RPMI8226 (cell line): ENCODE results near the gene RTF1.
A peak's percentile ranks its signal among the peaks of the same experiment; 100 is the strongest.
"Not testable (repeated sequence)": the region's sequence is repeated elsewhere in the genome, so short reads cannot be mapped to it uniquely, and the experiment has no call there.

ENCODE experiments used
- DNase-seq: peaks from one replicate; pipeline ENCODE4 v3.0.0-alpha.2; 2015

The RTF1 gene

GRCh38 chr15:41438206-41438605 is 21.3 kb downstream of the RTF1 start:
- no peak for DNase-seq

- not testable (repeated sequence) for DNase-seq
Observed at GRCh38 chr15:41438745-41439144, 21.9 kb downstream of the RTF1 start.

DNA sequence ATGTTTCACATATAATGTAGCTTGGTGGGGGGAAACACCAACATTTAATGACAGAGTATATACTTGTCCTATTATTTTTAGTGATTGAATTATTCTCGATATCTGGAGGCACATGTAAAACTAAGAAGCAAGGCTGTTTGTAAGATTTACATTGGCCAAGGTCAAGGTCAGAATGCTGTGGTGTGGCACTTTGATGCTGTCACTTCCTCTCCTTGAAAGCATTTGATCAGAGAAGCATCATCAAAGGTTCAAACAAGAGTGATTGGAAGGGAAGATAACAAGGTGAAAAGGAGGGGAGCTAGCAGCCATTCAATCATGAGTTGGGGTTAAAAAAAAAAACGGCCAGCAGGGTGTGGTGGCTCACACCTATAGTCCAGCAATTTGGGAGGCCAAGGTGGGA is 26.4 kb downstream of the RTF1 start:
- DNase-seq, result no peak

GRCh38 chr15:41445399-41445798 is 28.5 kb downstream of the RTF1 start:
- DNase-seq, result no peak

DNA sequence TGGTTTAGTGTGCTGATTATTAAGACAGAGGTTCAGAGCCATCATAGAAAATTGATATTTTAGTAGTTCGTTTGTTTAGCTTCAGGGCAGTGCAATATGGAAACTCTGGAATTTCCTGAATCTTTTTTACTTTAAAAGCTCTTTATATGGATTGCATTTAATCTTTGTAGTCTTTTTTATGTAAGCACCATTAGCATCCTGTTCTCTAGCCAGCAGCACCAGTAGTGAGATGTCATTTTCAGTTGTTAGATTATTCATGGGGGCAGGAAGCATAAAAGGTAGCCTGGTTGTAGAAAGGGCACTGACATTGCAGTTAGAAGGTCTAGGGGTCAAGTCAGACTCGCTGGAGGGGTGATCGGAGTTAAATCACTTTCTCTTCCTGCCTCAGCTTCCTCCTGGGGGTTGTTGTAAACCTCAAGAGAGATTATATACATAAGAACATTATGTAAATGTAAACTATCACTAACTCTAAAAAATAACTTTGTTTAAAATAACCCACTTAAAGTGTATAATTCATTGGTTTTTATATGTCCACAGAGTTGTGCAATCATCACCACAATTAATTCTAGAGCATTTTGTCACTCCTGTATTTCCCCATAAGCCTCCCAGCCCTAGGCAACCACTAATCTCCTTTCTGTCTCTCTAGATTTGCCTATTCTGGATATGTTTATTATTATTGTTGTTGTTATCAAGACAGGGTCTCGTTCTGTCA is 45.3 kb downstream of the RTF1 start:
- no peak for DNase-seq

DNA sequence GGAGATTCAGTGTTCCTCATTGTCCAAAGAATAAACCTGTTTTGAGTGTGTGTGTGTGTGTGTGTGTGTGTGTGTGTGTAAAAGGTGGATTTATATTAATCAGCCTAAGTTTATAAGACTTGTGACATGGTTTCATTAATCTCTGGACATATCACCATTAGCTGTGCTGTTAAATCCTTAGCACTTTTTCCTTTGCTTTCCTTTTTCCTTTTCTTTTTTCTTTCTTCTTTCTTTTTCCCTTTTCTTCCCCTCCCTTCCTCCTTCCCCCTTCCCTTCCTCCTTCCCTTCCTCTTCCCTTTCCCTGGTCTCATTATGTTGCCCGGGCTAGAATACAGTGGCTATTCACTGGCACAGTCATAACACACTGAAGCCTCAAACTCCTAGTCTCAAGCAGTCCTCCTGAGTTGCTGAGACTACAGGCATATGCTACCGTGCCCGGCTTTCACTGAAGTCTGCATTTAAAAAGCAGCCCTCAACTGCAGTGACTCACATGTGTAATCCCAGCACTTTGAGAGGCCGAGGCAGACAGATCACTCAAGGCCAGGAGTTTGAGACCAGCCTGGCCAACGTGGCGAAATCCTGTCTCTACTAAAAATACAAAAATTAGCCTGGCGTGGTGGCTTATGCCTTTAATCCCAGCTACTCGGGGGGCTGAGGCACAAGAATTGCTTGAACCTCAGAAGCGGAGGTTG is 48.1 kb downstream of the RTF1 start:
- DNase-seq, result no peak

GRCh38 chr15:41465822-41466421 is 49.0 kb downstream of the RTF1 start:
- peak; percentile 45 for DNase-seq

DNA sequence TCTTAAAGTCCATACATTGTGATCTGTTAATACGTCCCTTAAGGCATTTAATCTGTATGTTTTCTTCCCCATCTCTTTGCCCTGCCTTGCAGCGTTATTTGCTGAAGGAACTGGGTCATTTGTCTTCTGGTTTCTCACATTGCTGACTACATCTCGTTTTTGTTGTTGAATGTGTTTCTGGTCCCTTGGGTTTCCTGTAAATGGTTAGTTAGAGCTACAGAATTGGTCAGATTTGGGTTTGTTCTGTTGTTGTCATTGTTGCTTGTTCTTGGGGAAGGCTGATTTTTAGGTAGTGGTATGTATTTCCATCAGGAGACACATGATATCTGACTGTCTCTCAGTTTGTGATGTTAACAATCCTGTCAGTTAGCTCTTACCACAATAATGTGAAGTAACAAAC is 49.8 kb downstream of the RTF1 start:
- DNase-seq, result no peak

DNA sequence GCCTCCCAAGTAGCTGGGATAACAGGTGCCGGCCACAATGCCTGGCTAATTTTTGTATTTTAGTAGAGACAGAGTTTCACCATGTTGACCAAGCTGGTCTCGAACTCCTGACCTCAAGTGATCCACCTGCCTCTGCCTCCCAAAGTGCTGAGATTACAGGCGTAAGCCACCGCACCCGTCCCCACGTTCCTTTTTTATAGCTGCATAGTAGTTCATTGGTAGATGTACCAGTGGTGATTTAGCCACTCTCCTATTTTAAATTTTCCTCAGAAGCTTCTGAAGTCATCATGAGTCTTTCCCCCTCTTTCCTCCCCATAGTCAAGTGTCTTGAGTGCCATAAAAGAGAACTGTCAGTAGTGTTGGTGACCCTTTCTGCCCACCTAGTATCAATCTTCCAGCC is 52.7 kb downstream of the RTF1 start:
- not testable (repeated sequence) for DNase-seq

DNA sequence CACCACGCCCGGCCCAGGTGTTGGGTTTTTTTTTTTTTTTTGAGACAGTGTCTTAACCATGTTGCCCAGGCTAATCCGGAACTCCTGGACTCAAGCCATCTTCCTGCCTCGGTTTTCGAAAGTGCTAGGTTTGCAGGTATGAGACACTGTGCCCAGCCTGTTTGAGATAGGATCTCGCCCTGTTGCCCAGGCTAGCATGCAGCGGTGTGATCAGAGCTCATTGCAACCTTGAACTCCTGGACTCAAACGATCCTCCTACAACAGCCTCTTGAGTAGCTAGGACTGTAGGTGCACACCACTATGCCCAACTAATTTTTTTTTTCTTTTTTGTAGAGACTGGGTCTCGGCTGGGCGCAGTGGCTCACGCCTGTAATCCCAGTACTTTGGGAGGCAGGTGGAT is 56.5 kb downstream of the RTF1 start:
- no peak for DNase-seq

GRCh38 chr15:41474436-41474835 is 57.5 kb downstream of the RTF1 start:
- no peak for DNase-seq

DNA sequence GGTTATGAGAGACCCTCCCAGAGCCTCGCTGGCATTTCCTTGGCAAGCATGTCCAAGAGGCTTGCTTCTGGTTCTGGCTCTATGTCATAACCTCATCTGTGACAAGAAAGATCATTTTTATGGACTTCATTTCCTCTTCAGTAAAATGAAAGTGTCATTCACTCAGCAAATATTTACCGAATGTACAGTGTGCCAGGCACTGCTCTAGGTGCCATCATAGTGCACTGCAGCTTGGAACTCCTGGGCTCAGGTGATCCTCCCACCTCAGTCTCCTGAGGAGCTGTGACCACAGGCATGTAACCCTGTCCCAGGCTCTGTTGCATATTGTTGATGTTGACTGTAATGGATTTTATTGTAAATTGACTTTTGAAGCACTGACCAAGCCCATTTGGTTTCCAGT is 58.0 kb downstream of the RTF1 start:
- DNase-seq, result no peak

- no peak for DNase-seq
Observed at GRCh38 chr15:41476416-41477048, 59.6 kb downstream of the RTF1 start.

DNA sequence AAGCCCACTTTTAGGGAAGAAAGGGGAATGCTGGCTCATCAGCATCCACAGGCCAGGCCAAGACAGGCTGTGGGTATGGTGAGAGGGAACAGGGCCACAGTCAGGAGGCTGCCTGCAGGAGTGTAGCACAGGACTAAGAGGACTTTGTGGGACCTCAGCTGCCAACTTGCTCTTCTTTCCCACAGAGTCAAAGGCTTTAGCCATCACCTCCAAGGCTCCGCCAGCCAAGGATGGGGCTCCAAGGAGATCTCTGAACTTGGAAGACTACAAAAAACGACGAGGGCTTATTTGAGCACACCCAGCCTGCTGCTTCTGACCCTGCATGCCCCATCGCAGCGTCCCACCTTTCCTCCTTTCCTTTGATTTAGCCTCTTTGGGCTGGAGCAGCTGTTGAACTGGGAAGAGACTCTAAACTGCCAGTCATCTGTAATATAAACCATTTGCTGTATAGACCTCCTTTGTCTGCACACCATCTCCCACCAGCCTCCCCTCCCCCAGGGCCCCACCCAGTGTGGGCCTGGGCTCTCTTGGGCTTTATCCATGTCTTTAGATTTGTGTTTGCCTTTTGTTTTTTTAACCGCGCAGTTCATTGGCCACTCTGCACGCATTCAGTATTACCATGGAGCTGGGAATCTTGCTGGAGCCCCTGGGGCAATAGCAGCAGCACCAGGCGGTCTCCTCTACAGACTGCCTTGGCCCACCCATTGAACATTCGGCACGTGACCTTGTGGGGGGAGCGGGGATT is 63.7 kb downstream of the RTF1 start:
- DNase-seq, result no peak

- no peak for DNase-seq
Observed at GRCh38 chr15:41482110-41482877, 65.4 kb downstream of the RTF1 start.

DNA sequence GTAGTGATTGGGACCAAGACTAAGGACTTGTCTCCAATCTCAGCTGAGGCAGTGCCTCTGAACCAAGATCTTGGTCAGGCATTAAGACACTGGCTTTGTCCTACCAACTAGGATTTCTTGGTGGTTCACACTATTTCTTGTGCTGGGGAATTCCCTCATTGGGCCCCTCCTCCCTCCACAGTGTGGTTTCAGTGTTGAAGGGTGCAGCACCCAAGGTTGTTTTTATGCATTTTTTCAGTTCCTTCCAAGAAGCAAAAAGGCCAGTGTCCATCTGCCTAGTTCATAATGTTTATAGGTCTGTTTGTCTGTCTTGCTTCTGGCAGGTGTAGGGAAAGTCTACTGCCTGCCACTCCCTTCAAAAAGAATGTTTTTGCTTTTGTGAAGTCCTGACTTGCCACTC is 66.2 kb downstream of the RTF1 start:
- DNase-seq, result peak; percentile 42

- DNase-seq, result peak; percentile 43
Observed at GRCh38 chr15:41483519-41483918, 66.6 kb downstream of the RTF1 start.

DNA sequence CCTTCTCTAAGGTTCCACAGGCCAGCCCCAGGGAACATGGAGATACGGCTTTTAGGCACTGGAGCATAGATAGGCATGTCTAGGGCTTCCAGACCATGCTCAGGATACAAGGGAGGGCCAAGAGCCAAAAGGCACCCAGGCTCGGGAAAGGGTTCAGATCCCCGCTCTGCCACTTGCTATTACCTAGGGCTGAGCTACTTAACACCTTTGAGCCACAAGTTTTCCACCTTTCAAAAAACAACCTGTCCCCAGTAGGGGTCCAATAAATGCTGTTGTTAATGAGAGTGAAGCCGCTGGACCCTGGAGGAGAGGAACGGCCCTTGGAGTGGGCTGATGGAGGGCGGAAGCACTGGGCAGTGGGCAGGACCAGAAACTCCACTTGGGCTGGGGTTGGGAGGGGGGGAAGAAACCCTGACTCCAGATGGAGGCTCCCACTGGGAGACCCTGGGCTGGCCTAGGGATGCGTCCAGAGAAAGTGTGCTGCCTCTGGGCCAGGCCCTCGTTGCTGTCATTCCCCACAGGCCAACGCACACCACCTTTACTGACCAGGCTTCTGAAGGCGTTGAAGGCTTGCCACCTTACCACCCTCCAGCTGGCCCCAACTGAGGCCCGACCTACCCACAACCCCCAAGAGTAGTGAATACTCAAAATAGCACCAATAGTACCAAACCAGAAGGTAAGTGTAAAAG is 68.2 kb downstream of the RTF1 start:
- no peak for DNase-seq

DNA sequence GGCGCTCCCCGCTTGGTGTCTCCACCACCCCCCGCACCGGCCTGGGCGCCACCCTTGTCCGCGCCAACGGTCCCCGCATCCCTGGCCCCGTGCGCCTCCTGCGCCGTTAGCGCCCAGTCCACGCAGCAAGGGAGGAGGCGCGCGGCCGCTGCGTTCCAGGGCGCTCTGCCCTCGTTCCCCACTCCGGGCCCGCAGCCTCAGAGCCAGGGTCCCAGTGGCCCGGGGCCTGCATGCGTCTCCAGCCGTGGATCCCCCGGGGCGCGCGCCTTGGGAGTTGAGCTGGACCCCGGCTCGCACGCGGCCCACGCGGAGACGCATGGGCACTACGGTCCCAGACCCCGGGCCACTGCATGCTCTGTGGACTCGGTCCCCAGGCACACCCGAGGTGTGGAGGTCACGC is 69.4 kb downstream of the RTF1 start:
- no peak for DNase-seq

- DNase-seq, result no peak
Observed at GRCh38 chr15:41487381-41487780, 70.5 kb downstream of the RTF1 start.

GRCh38 chr15:41487802-41488201 is 70.9 kb downstream of the RTF1 start:
- DNase-seq, result no peak

GRCh38 chr15:41489641-41490040 is 72.7 kb downstream of the RTF1 start:
- no peak for DNase-seq
